GM18870 (cell line): ENCODE results near the gene CEP170B.
A peak's percentile ranks its signal among the peaks of the same experiment; 100 is the strongest.
"Not testable (repeated sequence)": the region's sequence is repeated elsewhere in the genome, so short reads cannot be mapped to it uniquely, and the experiment has no call there.

Experiments used
- ATAC-seq: cut with Tn5 transposase; IDR thresholded peaks from one replicate; pipeline ENCODE4 v1.9.1; 2021; ENCODE audit warnings: moderate library complexity; ENCODE audit not compliant: unreplicated experiment

Gene CEP170B

DNA sequence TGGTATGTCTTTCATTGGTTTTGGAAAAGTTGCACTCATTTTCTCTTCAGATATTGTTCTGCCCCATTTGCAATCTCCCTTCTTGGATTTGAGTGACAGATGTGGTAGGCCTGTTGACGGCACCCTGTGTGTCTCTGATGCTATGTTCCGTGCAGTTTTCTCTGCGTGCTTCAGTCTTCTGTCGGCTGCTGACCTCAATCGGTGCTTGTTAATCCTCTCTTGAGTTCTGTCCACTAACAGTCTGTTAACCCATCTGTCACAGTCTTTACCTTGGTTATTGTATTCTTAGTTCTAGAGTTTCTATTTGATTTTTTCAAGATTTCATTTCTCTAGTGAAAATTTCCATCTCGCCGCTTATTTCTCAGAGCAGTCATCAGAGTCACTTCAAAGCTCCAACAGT lies 38.9 kb downstream of the CEP170B start:
- ATAC-seq, result no peak

DNA sequence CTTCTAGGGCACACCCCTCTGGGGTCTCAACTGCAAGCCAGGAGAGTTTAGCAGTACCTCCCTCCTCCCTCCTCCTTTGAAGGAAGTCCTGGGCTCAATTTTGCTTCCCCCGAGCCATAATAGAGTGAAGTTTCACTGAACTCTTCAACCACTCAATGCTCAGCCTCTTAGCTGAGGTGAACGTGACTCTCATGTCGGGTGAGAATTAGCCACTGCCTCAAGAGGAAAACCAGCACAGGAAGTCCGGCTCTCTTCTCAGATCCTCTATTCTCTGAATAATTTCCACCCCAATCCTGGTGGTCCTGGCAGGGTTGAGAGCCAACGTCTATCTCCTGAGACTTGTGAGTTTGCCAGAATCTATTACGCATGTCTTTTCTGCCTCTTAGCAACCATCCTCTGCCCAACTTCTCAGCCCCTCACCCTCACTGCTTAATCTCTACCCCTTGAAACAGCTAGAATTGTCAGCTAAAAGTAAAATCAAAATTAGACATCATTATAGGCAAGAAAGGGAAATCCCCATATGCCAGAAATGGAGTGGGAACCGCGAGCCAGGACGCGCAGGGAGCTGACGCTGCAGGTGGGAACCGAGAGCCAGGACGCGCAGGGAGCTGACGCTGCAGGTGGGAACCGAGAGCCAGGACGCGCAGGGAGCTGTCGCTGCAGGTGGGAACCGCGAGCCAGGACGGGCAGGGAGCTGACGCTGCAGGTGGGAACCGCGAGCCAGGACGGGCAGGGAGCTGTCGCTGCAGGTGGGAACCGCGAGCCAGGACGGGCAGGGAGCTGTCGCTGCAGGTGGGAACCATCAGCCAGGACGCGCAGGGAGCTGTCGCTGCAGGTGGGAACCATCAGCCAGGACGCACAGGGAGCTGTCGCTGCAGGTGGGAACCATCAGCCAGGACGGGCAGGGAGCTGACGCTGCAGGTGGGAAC lies 39.8 kb downstream of the CEP170B start:
- ATAC-seq, result not testable (repeated sequence)

DNA sequence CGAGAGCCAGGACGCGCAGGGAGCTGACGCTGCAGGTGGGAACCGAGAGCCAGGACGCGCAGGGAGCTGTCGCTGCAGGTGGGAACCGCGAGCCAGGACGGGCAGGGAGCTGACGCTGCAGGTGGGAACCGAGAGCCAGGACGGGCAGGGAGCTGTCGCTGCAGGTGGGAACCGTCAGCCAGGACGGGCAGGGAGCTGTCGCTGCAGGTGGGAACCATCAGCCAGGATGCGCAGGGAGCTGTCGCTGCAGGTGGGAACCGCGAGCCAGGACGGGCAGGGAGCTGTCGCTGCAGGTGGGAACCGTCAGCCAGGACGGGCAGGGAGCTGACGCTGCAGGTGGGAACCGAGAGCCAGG lies 40.5 kb downstream of the CEP170B start:
- not testable (repeated sequence) for ATAC-seq

DNA sequence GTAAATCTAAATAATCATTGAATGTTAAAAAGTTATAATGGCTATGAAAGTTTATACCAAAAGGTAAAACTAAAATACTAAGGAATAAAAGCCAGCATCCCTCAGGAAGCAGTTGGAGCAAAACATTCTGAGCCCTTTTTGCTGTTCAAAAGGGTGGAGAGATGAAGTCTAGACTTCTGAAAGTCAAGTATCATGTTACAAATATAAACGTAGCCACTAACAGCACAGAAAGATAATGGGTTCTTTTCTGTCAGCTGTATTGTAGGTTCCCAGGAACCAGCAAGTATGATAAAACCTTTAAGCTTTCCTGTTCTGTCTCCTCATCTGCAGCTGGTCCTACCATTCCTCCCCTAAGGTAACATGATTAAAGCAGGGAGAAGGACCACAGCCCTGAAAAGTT lies 43.2 kb downstream of the CEP170B start:
- ATAC-seq, result no peak

DNA sequence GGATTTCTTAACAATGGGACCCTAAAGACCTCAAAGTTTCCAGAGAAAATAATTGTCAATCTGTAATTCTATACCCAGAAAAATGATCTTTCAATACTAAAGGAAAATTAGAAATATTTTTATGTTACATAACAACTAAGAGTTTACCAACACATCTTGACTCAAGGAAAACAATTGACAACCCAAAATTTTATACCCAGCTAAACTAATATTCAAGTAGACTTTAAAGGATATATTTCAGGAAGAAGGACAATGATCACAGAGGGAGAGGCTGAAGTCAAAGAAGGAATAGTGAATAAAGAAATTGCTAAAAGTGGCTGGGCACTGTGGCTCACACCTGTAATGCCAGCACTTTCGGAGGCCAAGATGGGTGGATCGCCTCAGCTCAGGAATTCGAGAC lies 47.0 kb downstream of the CEP170B start:
- no peak for ATAC-seq

DNA sequence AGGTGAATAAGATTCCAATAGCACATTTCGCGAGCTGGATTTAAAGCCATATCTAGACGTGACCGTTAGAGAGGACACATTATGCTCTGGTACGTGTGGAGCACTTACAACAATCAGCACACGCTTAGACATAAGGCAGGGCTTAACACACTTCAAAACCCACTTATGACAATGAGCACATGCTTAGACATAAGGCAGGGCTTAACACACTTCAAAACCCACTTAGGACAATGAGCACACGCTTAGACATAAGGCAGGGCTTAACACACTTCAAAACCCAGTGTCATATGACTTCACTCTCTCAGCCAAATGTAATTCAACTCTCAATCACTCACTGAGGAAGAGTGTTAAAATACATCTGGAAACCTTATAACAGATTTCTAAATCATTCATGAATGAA lies 48.4 kb downstream of the CEP170B start:
- no peak for ATAC-seq

DNA sequence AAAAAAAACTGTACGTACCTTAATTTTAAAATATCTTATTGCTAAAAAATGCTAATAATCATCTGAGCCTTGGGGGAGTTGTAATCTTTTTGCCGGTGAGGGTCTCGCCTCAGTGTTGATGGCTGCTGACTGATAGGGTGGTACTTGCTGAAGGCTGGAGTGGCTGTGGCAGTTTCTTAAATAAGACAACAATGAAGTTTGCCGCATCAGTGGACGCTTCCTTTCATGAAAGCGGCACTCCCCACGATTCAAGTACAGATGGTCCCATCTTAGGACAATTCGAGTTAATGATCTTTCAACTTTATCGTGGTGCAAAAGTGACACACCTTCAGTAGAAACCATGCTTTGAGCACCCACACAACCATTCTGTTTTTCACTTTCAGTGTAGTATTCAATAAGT lies 52.0 kb downstream of the CEP170B start:
- ATAC-seq, result no peak

DNA sequence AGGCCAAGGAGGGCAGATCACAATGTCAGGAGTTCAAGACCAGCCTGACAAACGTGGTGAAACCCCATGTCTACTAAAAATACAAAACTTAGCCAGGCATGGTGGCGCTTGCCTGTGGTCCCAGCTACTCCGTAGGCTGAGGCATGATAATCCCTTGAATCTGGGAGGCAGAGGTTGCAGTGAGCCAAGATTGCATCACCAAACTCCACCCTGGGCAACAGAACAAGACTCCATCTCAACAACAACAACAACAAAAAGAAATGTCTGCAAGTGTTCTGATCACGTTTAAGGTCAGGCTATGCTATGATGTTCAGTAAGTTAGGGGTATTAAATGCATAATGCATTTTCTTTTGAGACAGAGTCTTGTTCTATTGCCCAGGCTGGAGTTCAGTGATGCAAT lies 52.9 kb downstream of the CEP170B start:
- ATAC-seq, result no peak

DNA sequence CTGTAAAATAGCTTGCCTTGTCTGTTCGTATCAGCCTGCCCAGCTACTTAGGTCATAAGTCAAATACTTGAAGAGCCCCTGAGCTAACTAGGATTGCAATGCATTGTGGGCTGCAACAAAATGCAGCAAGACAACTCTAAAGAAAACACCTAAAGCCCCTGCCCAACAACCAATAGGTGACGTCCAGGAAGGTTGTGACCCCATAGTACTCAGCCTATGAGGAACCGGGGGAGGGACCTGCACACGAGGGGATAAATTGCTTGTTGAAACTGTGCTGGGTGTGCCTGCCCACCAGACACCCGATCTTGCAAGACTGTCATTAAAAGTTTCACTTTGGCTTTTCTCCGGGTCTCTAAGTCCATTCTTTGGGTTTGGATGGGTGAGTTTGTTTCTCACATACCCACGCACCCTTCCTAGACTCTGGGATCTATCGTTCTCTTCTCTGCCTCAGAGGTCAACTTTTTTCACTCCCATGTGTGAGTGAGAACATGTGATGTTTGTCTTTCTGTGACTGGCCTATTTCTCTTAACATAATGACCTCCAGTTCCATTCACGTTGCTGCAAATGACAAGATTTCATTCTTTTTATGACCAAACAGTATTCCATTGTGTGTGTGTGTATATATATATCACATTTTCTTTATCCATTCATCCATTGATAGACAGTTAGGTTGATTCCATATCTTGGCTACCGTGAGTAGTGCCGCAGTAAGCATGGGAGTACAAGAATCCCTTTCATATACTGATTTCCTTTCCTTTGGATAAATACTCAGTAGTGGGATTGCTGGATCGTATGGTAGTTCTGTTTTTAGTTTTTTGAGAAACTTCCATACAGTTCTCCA lies 54.3 kb downstream of the CEP170B start:
- ATAC-seq, result not testable (repeated sequence)

DNA sequence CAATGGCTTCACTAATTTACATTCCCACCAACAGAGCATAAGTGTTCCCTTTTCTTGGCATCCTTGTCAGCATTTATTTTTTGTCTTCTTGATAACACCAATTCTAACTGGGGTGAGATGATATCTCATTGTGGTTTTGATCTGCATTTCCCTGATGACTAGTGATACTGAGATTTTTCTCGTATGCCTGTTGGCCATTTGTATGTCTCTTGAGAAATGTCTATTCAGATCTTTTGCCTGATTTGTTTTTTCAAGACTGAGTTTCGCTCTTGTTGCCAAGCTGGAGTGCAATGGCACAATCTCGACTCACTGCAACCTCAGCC lies 54.9 kb downstream of the CEP170B start:
- ATAC-seq, result no peak

DNA sequence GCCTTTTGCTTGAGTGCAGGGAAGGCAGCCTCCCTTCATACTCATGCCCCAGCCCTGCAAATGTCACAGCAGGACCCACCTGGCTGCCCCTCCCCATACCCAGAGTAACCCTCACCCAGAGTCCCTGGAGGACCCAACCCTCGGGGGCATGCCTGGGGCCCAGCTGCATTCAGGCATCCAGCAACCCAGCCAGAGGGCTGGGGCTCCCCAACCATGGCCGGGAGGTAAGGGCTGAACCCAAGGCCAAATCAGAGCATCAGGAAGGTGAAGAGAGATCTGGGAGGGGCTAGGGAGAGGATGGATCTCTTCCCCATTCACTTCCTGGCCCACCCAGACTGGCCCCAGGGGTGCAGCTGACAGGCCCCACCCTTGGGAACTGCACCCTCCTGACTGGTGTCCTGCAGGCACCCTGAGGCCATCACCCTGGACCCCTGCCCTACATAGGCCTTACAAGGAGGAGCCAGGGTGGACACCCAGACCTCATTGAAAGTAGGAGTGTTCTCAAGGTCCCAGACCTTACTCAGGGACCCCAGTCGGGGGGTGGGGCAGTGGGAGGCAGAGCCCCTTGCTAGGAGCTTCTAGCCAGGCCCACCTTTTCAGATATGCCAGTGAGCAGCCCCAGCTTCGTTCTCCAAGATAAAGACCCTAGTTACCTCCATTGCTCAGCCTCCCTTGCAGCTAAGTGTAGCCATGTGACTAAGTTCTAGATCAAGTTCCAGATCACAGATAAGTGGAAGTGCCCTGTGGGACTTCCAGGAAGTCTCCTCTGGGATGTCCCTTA lies 58.8 kb downstream of the CEP170B start:
- ATAC-seq, result no peak

DNA sequence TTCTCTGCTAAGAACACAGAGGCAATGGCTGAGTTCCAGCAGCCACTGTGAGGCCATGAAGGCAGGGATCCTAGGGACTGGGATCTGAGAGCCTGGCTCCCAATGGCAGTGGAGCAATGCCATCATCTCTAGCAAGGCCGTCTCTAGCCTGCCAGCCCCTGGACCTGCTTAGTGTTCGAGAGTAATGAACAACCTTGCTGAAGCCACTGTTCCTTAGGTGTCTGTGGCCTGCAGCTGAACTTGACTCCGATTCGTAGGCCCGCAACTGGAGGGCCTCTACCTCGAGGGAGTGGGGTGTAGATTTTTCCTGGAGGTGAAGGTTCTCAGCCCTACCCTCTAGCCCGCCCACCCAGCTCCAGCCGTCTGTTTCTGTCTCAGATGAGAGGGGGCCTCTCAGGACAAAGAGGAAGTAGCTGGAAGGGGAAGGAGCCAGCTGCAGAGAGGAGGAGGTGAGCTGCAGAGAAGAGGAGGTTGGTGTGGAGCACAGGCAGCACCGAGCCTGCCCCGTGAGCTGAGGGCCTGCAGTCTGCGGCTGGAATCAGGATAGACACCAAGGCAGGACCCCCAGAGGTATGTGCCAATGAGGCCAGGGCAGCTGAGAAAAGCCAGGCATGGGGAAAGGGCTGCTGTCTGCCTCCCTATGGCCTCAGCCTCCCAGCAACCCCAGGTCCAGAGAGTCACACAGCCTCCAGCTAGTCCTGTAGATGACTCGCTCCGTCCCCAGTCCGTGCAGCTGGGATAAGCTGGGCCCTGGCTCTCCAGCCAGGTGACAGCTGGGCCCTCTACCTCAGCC lies 59.5 kb downstream of the CEP170B start, which contains the start of gene PLD4:
Gene PLD4 (plus strand): TSS at position 459 of the 793 bp plus-strand sequence. CDS start 2,262 bp downstream, outside the sequence.
- no peak for ATAC-seq

DNA sequence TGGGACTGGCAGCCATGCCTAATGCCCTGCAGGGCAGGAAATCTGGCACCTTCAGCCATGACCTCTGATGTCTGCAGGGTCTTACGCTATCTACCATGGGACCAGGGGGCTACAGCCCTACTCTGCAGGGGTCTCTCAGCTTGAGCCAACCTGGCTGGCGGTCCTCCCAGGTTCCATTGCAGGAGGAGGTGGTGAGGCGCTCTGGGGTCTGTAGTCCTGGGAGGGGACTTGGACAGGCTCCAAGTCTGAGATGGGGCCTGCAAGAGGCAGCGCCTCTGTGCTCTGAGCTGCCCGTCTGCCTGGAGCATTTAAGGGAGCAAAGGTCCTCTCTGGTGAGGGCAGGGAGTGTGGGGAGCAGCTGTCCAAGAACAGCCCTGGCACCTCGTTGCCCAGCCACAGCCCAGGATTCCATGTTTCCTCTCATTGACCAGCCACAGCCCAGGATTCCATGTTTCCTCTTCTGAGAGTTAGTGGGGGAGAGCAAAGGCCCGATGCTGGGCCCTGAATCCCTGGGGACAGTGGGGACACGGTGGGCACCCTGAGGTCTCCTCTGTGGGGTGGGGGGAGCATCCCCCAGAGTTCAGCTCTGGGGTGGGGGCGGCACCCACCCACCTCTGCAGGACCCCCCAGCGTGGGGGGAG lies 60.3 kb downstream of the CEP170B start:
- no peak for ATAC-seq

DNA sequence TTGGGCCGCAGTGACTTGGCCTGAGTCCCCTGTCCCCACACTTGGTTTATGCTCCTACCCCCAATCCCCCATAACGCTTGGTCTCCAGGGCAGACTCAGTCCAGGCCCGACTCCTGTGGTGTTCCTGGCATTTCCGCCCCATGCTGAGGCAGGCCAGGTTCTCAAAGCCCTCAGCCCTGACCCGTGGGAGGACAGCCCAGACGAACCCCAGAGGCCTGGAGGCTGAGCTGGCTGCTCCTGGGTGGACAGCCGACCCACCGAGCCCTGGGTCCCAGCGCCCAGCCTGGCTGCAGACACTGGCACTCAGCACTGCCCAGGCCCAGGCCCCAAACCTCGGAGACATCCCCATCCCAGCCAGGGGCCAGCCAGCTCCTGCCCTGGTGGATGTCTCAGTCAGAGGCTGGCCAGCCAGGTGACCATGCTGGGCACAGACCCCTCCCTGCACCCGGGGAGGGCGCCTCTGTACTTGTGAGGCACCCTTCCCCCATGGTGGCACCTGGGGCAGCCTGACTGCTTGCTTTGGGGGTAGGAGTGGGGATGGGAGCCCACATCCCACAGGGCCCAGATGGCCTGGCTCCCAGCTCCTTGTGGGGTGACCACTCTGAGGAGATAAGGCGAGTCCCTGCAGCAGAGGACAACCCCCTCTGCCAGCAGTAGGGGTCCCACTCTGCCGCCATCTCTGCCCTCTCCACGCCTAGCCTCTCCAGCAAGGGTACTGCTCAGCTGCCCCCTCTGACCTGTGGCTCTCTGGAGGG lies 61.0 kb downstream of the CEP170B start:
- ATAC-seq, result no peak

DNA sequence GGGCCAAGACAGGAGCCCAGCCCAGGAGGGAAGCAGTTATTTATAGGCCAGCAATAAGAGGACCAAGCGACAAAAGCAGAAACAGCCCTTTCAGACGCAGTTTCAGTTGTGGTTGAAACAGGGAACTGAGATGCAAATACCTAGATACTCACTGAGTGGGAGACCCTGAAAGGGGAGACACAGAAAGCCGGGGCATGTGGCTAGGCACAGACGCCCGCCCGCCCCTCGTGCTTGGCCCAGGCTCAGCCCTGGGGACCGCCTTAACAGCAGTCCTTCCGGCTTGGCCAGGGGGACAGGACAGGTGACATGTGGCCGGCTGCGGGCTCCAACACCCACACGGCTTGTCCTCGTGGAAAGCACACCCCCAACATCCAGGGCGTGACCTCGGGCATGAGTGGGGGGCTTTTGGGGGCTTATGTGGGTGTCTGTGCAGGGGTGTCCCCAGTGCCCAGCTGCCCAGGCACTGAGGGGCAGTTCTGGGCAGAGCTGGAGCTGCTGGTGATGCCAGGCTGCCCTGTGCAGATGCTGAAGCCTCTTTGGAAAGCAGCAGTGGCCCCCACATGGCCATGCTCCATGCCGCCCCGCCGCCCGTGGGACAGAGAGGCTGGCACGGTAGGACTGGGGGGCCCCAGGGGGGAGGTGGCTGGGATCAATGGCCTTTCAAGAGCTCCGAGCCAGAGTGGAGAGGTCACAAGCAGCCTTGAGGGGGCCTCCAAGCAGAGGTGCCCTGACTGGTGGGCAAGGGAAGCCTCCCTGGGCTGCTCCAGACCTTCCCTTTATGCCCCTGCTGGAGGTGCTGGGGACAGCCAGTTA lies 61.8 kb downstream of the CEP170B start:
- ATAC-seq, result peak; percentile 89

DNA sequence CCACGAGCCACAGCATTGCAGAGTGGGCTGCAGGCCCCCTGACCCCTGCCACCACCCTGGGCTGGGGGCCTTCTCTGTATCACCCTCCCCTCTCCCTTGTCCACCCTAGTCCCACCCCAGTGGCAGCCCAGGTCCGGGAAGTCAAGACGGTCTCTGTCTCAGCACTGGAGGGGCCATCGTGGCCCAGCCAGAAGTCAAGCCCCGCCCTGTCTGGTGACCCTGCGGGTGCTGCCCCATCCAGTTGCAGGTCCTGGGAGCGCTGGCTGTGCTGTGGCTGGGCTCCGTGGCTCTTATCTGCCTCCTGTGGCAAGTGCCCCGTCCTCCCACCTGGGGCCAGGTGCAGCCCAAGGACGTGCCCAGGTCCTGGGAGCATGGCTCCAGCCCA lies 62.4 kb downstream of the CEP170B start:
- ATAC-seq, result no peak

DNA sequence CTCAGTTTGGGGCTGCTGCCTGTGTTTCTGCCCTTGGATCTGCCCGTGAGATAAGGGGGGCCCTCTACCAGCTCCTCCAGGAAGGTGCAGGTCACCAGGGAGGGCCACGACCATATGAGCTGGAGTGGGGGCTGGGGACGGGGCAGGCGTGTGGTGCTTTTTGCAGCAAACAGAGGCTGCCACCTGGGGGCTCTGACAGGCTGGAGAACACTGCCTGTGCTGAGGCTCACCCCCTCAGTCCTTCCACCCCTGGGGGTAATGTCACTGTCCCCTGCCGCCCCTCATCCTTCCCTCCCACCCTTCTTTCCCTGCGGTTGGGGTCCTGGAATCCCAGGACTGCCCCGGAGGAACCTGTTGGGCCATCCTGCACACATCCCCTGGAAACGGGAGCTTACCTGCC lies 62.8 kb downstream of the CEP170B start:
- no peak for ATAC-seq

DNA sequence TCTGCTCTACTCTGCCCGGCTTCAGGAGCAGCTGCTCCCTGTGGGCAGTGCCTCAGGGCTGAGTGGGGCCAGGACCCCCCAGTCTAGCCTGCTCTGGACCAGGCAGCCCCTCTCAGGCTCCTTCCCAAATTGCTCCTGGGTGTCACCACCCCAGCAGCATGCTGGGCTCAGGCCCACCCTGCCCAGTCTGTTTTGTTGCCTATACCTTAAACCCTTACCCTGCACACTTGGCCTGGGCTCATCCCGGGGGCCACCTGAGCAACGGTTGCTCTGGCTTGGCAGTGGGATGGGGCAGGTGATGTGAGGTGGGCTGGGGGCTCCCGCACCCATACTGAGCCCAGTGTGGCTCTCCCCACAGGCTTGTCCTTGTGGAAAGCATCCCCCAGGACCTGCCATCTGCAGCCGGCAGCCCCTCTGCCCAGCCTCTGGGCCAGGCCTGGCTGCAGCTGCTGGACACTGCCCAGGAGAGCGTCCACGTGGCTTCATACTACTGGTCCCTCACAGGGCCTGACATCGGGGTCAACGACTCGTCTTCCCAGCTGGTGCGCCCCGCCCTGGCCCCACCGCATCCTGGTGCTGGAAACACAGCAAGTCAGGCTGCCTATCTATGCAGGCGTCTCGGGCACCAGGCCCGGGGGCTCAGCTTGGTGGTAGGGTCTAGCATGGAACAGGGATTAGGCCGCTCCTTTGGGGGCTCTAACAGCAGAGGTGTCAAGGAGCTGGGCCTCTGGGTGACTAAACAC lies 63.5 kb downstream of the CEP170B start:
- no peak for ATAC-seq
